Heart left ventricle (tissue), 16 donors: Measurements from ENCODE around the gene PNKP. TPM values are rescaled to one million over a fixed set of nuclear protein-coding genes. Genes with fewer than 3 reads are reported as not detected.

Experiments
- ATAC-seq, 4 donors: fragments of 200-7000 bp; cut with Tn5 transposase; one replicate each; pipeline ENCODE4 v1.9.1; 2020 to 2022; ENCODE audit warnings: moderate library complexity in 4 of 4, mild to moderate bottlenecking in 3 of 4, moderate number of reproducible peaks in 1 of 4
- DNase-seq, 5 donors: peaks; one replicate each; pipeline ENCODE4 v3.0.0-alpha.2; 2020
- H3K27ac ChIP-seq, 12 donors: fragments of 200-600 bp; sonication (generic) in 4 of 12; one replicate each; pipeline versions ENCODE4 v1.5.0 to v1.8.0; 2016 to 2022; ENCODE audit warnings: mild to moderate bottlenecking in 2 of 12
- H3K27me3 ChIP-seq, 9 donors: fragments of 200-600 bp; sonication (generic) in 2 of 9; one replicate each; pipeline versions ENCODE4 v1.5.1 to v1.8.0; 2016 to 2022; ENCODE audit warnings: mild to moderate bottlenecking in 3 of 9
- H3K36me3 ChIP-seq, 9 donors: fragments of 200-600 bp; sonication (generic) in 2 of 9; one replicate each; pipeline versions ENCODE4 v1.5.0 to v1.8.0; 2018 to 2022; ENCODE audit warnings: mild to moderate bottlenecking in 2 of 9
- H3K4me1 ChIP-seq, 12 donors: fragments of 200-600 bp; sonication (generic) in 4 of 12; one replicate each; pipeline versions ENCODE4 v1.5.0 to v1.8.0; 2016 to 2022; ENCODE audit warnings: mild to moderate bottlenecking in 3 of 12
- H3K4me3 ChIP-seq, 12 donors: fragments of 200-600 bp; sonication (generic) in 4 of 12; one replicate each; pipeline versions ENCODE4 v1.5.0 to v1.8.0; 2017 to 2022; ENCODE audit warnings: mild to moderate bottlenecking in 9 of 12, moderate library complexity in 4 of 12
- H3K9me3 ChIP-seq, 12 donors: fragments of 200-600 bp; sonication (generic) in 4 of 12; one replicate each; pipeline versions ENCODE4 v1.5.0 to v1.8.0; 2016 to 2022; ENCODE audit warnings: mild to moderate bottlenecking in 1 of 12
- POLR2A ChIP-seq, 2 donors: fragments of 450-650 bp; IDR thresholded peaks; one replicate each; pipeline ENCODE4 v1.6.1; 2017; ENCODE audit warnings: antibody characterized with exemption in 2 of 2, mild to moderate bottlenecking in 2 of 2, moderate library complexity in 2 of 2
- WGBS, 4 donors: extraction: QIAGEN DNeasy Blood & Tissue Kit in 2 of 4; methylation state at CpG; one replicate each; pipeline versions ENCODE4 v1.1.5 to v1.1.7; 2013 to 2018; 5-methylcytosine and 5-hydroxymethylcytosine counted together
- intact Hi-C, 10 donors: fragments of 100-400 bp; cut with DNase I; formaldehyde crosslinking; loops; one replicate each; pipeline versions ENCODE4 v1.11.1 to v1.14.2; 2022
- polyA plus RNA-seq, 2 donors: library from polyadenylated mRNA; stranded (reverse); fragments of 200-250 nt; gene quantifications; one replicate each; pipeline ENCODE4 v1.2.3, GENCODE V29; 2013
- total RNA-seq, 9 donors: library from RNA; depleted of rRNA in 2 of 9; stranded (reverse); fragments of >200 nt in 2 of 9; fragmentation: NEBNext Ultra II Directional in 3 of 9; extraction: Animal tissue kit (Norgen Biotek cat#: 25700) in 3 of 9; gene quantifications; one replicate each; pipeline versions ENCODE4 v1.1.0 to v1.2.4, GENCODE V29; 2016 to 2023
- TF ChIP-seq, protein P1 (sequence below), 12 donors: fragments of 200-600 bp; sonication (generic) in 4 of 12; IDR thresholded peaks; one replicate each; pipeline versions ENCODE4 v1.5.0 to v1.8.0; 2018 to 2022; ENCODE audit warnings: antibody characterized with exemption in 12 of 12, mild to moderate bottlenecking in 5 of 12
- donor health status: ischemic (EF 13 %, LVEDD 7.1; RV severe dilation, severe dysfunction).
- donor health status: healthy with polysubstance abuse.
- donor health status: DM: no; HTN: yes; CAD: no.
- donor health status: DM: no; HTN: no; CAD: no.
- donor health status: ischemic (EF 25% LVEDD 6.9; RV normal size, moderate dysfunction).
- donor health status: ischemic (EF 25% LVEDD 5.7; RV mildly dilated, moderate dysfunction).
- donor health status: healthy.
- donor health status: DM: yes; HTN: yes; CAD: no.
- donor health status: ischemic (EF 35%, LVEDD 5.7; RV mildly dilated, moderate dysfunction).
- donor health status: nonischemic (EF 11% LVEDD 7.7; RV severe dilation, severe dysfunction).
- donor health status: DM: yes; HTN: yes; CAD: no.
- donor health status: PGD.
- donor health status: ischemic (EF 29% LVEDD 5.4; RV normal size, mild dysfunction).
- donor health status: nonischemic (EF 23%, LVEDD 6.1; RV moderate dilation, normal function).

Gene PNKP
- total and polyA plus RNA-seq, 11 donors, result 26.6 to 57.0 (median 36.8) TPM

DNA sequence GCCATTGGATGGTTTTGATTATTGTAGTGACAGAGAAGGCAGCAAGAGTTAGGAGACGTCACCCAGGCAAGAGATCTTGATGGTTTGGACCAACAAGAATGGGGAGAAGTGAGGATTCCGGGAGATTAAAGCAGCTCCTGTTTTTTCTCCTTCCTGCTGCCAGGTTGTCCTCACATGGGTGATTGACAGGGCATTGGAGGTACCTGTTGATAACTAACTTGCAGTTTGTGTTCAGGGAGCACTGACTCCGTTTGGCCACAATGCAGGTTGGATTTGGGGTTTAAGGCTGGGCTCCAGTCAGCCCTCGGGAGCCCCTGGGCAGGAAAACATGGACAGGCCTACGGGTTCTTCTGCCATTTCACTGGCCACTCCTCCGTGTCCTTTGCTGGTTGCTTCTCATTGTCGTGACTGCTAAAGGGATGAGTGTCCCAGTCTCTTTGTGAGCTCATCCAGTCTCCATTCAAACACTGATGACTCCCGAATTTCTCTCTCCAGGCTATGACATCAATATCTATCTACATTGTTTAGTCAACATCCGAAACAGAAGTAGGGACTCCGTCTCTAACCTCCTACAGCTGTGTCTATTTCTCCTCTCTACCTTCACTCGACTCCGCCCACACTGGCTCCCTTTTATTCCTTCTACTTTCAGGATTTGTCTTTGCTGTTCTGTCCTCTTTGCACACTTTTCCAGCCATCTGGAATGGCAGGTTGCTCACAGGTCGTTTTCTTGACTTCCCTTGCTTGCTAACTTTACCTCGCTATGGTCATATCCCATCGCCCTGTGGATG, 17.7 kb downstream of the PNKP start:
- ATAC-seq, result no peak
- peak overlapping the region in 10 of 12 donors; percentile 67 to 99 (median 78) for H3K4me3 ChIP-seq

DNA sequence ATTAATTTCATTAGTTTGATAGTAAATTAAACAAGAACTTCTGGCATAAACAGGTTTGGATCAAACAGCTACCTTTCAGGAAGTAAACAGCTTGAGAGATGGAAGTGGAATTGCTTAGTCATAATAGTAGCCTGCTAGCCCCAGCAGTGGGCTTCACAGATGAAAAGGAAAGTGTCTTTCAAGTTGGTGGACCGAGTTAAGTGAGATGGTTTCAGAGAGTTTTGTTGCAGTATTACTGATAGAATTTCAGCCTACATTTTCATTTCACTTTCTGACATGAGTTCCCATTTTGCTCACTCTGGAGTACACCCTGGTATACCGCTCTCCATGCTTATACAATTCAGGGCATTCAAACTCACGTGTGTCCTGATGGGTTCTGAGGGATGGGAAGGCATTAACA, 18.4 kb downstream of the PNKP start:
- Histone ChIP-seq H3K9me3 (peaks cover 0 to 9% (median 0%) of the 10 kb centered on the region in 12 donors), H3K27ac (no peak overlapping the region), H3K4me1 (peaks cover 3 to 42% (median 25%) of the 10 kb centered on the region in 12 donors), H3K27me3 (no peaks in the 10 kb centered on the region), H3K36me3 (no peaks in the 10 kb centered on the region), H3K4me3 (no peak overlapping the region)
- intact Hi-C loops, result no loop called here
- 93 to 95% (median 93%) methylated on average over 3 of the region's 3 CpGs for WGBS, 4 donors
- ATAC-seq (no peak), DNase-seq (no peak)
- TF ChIP-seq, protein P1, sequence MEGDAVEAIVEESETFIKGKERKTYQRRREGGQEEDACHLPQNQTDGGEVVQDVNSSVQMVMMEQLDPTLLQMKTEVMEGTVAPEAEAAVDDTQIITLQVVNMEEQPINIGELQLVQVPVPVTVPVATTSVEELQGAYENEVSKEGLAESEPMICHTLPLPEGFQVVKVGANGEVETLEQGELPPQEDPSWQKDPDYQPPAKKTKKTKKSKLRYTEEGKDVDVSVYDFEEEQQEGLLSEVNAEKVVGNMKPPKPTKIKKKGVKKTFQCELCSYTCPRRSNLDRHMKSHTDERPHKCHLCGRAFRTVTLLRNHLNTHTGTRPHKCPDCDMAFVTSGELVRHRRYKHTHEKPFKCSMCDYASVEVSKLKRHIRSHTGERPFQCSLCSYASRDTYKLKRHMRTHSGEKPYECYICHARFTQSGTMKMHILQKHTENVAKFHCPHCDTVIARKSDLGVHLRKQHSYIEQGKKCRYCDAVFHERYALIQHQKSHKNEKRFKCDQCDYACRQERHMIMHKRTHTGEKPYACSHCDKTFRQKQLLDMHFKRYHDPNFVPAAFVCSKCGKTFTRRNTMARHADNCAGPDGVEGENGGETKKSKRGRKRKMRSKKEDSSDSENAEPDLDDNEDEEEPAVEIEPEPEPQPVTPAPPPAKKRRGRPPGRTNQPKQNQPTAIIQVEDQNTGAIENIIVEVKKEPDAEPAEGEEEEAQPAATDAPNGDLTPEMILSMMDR (IDR thresholded peaks at IDR 0.05), result no peak

More for the DNA sequence above, 17.7 kb downstream of the PNKP start:
- Histone ChIP-seq H3K4me1 (peaks cover 3 to 42% (median 25%) of the 10 kb centered on the region in 12 donors), H3K27ac (peak overlapping the region in 9 of 12 donors; percentile 94 to 100 (median 99)), H3K36me3 (peaks cover 0 to 5% (median 1%) of the 10 kb centered on the region in 9 donors), H3K9me3 (peaks cover 0 to 9% (median 0%) of the 10 kb centered on the region in 12 donors), H3K27me3 (no peaks in the 10 kb centered on the region)
- DNase-seq, result no peak
- 89 to 91% (median 90%) methylated on average over 15 of the region's 15 CpGs for WGBS, 4 donors
- TF ChIP-seq, protein P1 (IDR thresholded peaks at IDR 0.05), result no peak
- TF ChIP-seq POLR2A (IDR thresholded peaks at IDR 0.05), result no peak
- intact Hi-C loops, result loop anchor here in 6 of 10 donors (1.0 to 5.0 kb wide), 6 partner anchors 17 to 172 kb away; partner anchors contain the start of genes MED25 (in 4 of the 6), FUZ (in 1 of the 6), PNKP (in 1 of the 6) and PRMT1 (in 1 of the 6)

DNA sequence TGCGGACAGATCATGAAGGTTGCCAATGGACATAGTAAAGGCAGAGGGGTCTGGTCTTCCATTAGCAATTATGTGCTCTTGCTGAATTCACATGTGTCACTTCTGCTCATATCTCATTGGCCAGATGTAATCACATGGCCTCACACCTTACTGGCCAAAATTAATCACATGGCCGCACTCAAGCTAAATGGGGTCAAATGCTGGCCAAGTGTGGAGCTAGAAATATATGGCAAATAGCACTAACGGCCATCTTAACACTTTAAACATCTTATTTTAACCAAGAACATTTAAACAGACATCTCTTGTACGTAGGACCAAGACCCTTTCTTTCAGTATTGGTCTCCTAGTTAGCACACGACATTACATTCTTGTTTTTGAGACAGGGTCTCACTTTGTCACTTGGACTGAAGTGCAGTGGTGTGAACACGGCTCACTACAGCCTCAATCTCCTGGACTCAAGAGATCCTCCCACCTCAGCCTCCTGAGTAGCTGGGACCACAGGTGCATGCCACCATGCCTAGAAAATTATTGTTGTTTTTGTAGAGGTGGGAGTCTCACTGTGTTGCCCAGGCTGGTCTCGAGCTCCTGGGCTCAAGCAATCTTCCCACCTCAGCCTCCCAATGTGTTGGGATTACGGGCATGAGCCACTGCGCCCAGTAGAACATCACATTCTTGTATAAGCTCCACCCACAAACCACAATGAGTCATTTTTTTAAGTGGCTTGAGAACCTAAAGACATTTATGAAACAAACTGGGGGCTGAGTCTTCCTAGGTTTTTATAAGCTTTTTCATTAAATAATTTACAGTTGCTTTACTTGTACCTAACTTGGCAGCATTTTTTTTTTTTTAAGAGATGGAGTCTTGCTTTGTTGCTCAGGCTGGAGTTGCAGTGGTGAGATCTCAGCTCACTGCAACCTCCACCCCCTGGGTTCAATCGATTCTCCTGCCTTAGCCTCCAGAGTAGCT, 19.4 kb downstream of the PNKP start:
- Histone ChIP-seq H3K4me1 (peaks cover 3 to 35% (median 17%) of the 10 kb centered on the region in 12 donors), H3K4me3 (no peak overlapping the region), H3K27ac (no peak overlapping the region), H3K27me3 (no peaks in the 10 kb centered on the region), H3K36me3 (no peaks in the 10 kb centered on the region), H3K9me3 (peaks cover 0 to 9% (median 0%) of the 10 kb centered on the region in 12 donors)
- 90 to 94% (median 92%) methylated on average over 10 of the region's 10 CpGs for WGBS, 4 donors
- no peak for DNase-seq
- intact Hi-C loops, result no loop called here
- no peak for ATAC-seq
- TF ChIP-seq, protein P1 (IDR thresholded peaks at IDR 0.05), result no peak
- TF ChIP-seq POLR2A (IDR thresholded peaks at IDR 0.05), result no peak
